ENCODE data around the gene KCTD2. TPM values are rescaled to one million over a fixed set of nuclear protein-coding genes. Genes with fewer than 3 reads are reported as not detected.

The KCTD2 gene
- total and polyA plus RNA-seq, 2 of the 13 experiments (the other 11 are each of a cell fraction or from before 2014, with no cell fraction given) = 28.3 to 32.6 TPM

- 3% methylated on average over 15 of the region's 15 CpGs for WGBS (ENCODE audit: low lambda C conversion rate)
- H3K4me1 ChIP-seq (ENCODE audit: insufficient read depth, low read length) = peaks cover 97% of the 10 kb centered on the region
- CTCF ChIA-PET (ENCODE audit: low intra/inter-chr PET ratio, low total read pairs) = interaction anchor here (2.2 kb wide), 1 partner anchor 20 kb away, joined by 7 read pairs; no protein-coding TSS in a partner anchor
- no peak for TF ChIP-seq EEA1 (CRISPR knock-in tag; IDR thresholded peaks at IDR 0.05; ENCODE audit: borderline replicate concordance)
- TF ChIP-seq NRL (CRISPR knock-in tag; IDR thresholded peaks at IDR 0.05; ENCODE audit: borderline replicate concordance) = no peak
- TF ChIP-seq PHF21A (CRISPR knock-in tag; IDR thresholded peaks at IDR 0.05) = peak; percentile 78
- TF ChIP-seq MTF1 (CRISPR knock-in tag; IDR thresholded peaks at IDR 0.05) = no peak
- TF ChIP-seq ZNF780A (CRISPR knock-in tag; IDR thresholded peaks at IDR 0.05) = no peak
- no peak for TF ChIP-seq FOXO1 (CRISPR knock-in tag; IDR thresholded peaks at IDR 0.05)
- TF ChIP-seq MED13 (CRISPR knock-in tag; IDR thresholded peaks at IDR 0.05) = peak; percentile 39; the same call in 1 of the 2 replicates
- 0 out of 2 replicates have a peak, but pooled peaks have one; percentile 51 for TF ChIP-seq ZNF737 (CRISPR knock-in tag; IDR thresholded peaks at IDR 0.05; ENCODE audit: borderline replicate concordance)
- TF ChIP-seq NR3C1 (CRISPR knock-in tag; IDR thresholded peaks at IDR 0.05) = no peak
- TF ChIP-seq KDM6A (CRISPR knock-in tag; IDR thresholded peaks at IDR 0.05; ENCODE audit: low read depth) = no peak
- TF ChIP-seq ZFP36 (IDR thresholded peaks at IDR 0.05; ENCODE audit: borderline replicate concordance, low read depth, low read length, partially characterized antibody) = no peak
- no peak for TF ChIP-seq TFE3 (CRISPR knock-in tag; IDR thresholded peaks at IDR 0.05)
- TF ChIP-seq CBX2 (IDR thresholded peaks at IDR 0.05; ENCODE audit: low read depth, low read length) = no peak
- TF ChIP-seq CBX2 (CRISPR knock-in tag; IDR thresholded peaks at IDR 0.05; ENCODE audit: low read depth) = no peak
- 0 out of 2 replicates have a peak, but pooled peaks have one; percentile 24 for TF ChIP-seq THAP8 (CRISPR knock-in tag; IDR thresholded peaks at IDR 0.05; ENCODE audit: borderline replicate concordance)
- TF ChIP-seq SMYD3 (CRISPR knock-in tag; IDR thresholded peaks at IDR 0.05) = no peak
- TF ChIP-seq ZBTB44 (CRISPR knock-in tag; IDR thresholded peaks at IDR 0.05) = no peak
- TF ChIP-seq SP2 (CRISPR knock-in tag; IDR thresholded peaks at IDR 0.05) = 0 out of 2 replicates have a peak, but pooled peaks have one; percentile 21
- TF ChIP-seq PLSCR1 (CRISPR knock-in tag; IDR thresholded peaks at IDR 0.05; ENCODE audit: borderline replicate concordance) = no peak
Measured at GRCh38 chr17:75086496-75087181, 39.6 kb downstream of the KCTD2 start.

More at GRCh38 chr17:75086496-75087181, 39.6 kb downstream of the KCTD2 start:
- no peaks in the 10 kb centered on the region for H3K79me2 ChIP-seq (ENCODE audit: insufficient read depth, low read length)
- H3K27me3 ChIP-seq (ENCODE audit: control insufficient read depth in 1 of 2, insufficient read depth in 2 of 2, low read length in 2 of 2) = peaks cover 0 to 14% of the 10 kb centered on the region in 2 experiments; a peak in 2 of 5 replicates
- H3K4me2 ChIP-seq (ENCODE audit: low read depth, low read length) = peak overlapping the region; percentile 90
- DNase-seq (ENCODE audit: low spot score) (peak; percentile 87), FAIRE-seq (peak; percentile 91), ATAC-seq (peak; percentile 20)
- peak overlapping the region; percentile 66 for H3K9ac ChIP-seq (ENCODE audit: insufficient read depth, low read depth, low read length)
- H3K9me3 ChIP-seq (ENCODE audit: low read length) = no peaks in the 10 kb centered on the region
- H3K4me3 ChIP-seq (replicated peaks in 1 of 3; ENCODE audit: insufficient read depth in 1 of 3, low read depth in 2 of 3, low read length in 3 of 3) = peak overlapping the region in 2 of 3 experiments; percentile 68 to 76; a peak in 3 of 6 replicates
- BruUV-seq (replicated peaks) = no TSS peak
- peak overlapping the region; percentile 8 for H3K27ac ChIP-seq (ENCODE audit: extremely low read length, insufficient read depth, low read length)
- POLR2A ChIA-PET = interaction anchor here (1.4 to 3.8 kb wide), 8 partner anchors 8 to 51 kb away, joined by 3 to 20 read pairs (median 14); partner anchors contain the start of gene ARMC7
- no peaks in the 10 kb centered on the region; the same call in 1 of the 2 replicates for H4K20me1 ChIP-seq (ENCODE audit: insufficient read depth, low read length)
- intact Hi-C loops (cut with micrococcal nuclease; ENCODE audit: unreplicated experiment) (loop anchor here (2.0 to 5.0 kb wide), 2 partner anchors 39 to 52 kb away; partner anchors contain the start of genes ATP5PD and KCTD2), in situ Hi-C loops (cut with HindIII; ENCODE audit: extremely low pct_ligation_motif_present, low pct_unique_long_range_greater_than_20kb) (no loop called here)
- H3K36me3 ChIP-seq (replicated peaks in 1 of 2; ENCODE audit: control insufficient read depth in 1 of 2, insufficient read depth in 2 of 2, low read length in 2 of 2) = no peaks in the 10 kb centered on the region
- no peak overlapping the region for H2AFZ ChIP-seq (ENCODE audit: low read length)

Data from HepG2 (cell line).